ENCODE results near the gene CNTNAP5.

Gene CNTNAP5

DNA sequence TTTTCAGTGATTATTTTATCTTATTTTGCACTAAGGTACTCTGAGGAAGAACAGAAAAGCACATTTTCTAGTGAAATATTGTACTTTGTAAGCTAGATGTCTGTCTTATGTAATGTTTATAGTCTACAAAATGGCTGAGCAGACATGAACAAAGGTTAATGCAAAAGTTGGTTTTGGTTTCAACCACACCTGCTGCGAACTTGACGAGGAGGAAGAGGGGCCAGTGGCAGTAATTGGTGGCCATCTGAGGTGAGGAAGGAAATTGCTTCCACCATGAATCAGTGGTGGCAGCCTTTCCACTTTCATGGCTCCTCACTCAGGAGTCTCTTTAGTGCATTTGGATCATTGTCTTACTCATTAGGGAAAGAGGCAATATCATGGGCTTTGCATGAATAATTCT, 894.2 kb downstream of the CNTNAP5 start:
- DNase-seq, result no peak

DNA sequence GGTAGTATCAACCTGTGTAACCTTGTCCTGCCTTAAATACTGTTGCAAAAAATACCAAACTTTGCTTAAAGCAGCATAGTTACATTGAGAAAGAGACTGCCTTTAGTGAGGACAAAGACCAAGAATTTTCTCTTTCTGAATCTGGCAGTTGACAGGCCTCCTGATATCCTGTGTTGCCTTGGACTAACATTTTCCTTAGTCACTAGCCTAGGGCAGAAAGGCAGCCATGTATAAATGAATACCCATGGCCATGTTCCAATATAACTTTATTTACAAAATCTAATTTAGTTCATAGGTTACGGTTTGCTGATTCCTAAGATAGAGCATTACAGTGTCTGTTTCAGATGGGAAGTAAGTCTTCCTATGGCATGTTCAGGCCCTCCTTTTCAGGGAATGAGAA, 895.4 kb downstream of the CNTNAP5 start:
- DNase-seq, result no peak

DNA sequence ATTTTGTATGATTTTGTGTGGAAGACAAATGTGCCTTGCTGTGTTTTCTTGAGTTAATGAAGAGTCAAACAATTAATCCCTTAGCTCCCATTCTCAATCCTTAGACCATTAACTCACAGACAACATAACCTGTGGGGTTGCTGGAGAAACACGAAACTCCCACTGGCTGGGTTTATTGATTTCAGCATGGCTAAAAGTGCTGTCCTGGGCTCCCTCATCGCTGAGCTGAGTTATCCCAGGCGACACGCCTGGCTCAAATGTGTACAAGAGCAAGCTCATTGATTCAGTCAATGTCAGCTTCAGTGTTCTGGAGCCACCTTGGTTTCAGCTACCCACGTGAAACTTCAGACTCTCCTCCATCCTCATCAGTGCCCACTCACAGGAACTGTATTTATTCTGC, 896.1 kb downstream of the CNTNAP5 start:
- DNase-seq, result no peak

DNA sequence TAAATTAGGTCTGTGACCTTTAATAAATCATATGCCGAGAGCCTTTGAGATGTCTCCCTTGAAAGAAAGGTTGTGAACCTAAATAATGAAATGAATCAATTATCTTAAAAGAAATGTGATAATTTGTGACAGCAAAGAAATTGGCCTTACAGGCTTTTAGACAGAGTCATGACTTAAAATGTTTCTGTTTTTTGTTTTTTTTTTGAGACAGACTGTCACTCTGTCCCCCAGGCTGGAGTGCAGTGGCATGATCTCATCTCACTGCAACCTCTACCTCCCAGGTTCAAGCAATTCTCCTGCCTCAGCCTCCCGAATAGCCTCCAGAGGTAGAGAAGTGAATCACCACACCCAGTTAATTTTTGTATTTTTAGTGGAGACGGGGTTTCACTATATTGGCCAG, 898.0 kb downstream of the CNTNAP5 start:
- DNase-seq, result no peak

DNA sequence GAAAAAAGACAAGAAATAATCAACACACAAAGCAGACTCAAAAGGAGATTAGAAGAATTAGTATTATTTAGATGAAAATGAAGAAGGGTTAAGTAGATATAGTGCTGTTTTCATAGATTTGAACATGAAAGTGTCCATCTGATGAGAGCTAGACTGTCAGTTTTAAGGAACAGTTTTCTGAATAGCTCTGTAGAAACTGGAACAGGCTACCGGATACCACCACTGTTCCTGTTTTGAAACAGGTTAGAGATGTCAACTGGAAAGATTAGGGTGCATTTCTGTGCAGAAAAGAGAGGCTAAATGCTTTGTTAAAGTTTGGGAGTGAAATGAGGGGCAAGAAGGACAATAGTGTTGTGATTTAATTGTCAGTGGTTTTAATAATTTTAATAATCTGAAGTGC, 908.8 kb downstream of the CNTNAP5 start:
- DNase-seq, result no peak

DNA sequence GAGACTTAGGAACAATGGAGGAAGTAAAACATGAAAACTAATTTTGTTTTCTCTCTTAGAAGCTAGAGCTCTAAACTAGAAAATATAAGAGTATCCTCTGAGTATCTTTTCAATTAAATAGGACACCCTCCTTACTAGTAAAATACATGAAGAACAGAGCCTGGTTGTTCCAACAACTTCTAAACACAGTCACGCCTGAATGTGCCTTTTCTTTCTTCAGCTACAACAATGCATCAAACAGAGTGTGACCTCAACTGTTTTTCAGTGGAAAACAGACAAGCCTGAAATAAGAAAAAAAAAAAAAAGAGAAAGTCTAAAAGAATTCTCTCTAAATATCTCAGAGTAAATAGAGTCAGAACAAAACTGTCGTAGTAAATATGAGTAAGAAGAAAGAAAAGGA, 928.8 kb downstream of the CNTNAP5 start:
- DNase-seq, result no peak

DNA sequence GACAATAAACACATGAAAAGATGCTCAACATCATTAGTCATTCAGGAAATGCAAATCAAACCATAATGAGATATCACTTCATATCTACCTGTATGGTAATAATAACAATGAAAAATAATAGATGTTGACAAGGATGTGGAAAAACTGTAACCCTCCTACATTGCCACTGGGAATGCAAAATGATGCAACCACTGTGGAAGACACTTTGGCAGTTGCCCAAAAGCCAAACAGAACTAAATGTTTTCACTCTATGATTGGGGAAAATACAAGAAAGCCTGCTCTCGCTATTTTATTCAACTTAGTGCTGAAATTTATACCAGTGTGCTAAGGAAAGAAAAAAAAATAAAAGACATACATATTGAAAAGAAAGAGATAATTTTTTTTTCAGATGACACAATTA, 934.5 kb downstream of the CNTNAP5 start:
- DNase-seq, result no peak

DNA sequence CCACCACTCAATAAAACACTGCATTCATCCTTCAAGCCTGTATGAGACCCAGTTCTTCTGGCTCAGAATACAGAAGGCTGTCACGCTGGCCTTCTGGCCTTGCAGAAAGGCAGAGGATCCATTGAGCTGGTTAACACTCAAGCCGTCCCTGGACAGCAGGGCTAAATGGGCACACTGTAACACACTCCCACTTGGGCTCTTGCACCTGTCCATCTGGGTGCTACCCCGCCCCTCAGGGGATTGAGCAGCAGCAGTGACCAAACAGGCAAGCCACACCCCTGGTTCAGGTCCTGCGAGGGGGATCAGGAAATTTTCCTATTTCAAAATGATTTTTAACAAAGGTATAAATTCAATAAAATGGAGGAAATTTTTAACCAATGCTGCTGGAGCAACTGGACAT, 936.0 kb downstream of the CNTNAP5 start:
- no peak for DNase-seq
